Measurements from ENCODE around the gene IL22RA1. TPM values are rescaled to one million over a fixed set of nuclear protein-coding genes. Genes with fewer than 3 reads are reported as not detected.

IL22RA1 gene
- total and polyA plus RNA-seq, 9 of the 15 experiments (the other 6 are each of a cell fraction or from before 2014, with no cell fraction given): not detected

DNA sequence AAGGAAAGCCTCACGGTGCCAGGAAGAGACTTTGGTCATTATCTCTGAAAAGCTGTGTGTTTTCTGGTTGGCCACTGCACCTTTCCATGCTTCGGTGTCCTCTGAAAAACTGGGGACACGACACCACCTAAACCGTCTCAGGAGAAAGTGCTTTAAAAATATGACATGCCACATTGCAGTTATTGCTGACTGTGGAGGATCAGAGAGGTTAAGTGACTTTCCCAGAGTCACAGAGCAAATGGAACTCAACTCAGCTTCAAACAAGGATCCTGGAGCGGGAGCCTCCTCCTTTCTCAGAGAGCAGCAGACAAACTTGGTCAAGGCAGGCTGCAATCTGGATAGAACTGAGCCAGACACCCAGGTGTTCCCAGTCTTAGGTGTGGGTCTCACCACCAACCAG is 44.8 kb downstream of the IL22RA1 start (continued):
- TF ChIP-seq, protein P1, sequence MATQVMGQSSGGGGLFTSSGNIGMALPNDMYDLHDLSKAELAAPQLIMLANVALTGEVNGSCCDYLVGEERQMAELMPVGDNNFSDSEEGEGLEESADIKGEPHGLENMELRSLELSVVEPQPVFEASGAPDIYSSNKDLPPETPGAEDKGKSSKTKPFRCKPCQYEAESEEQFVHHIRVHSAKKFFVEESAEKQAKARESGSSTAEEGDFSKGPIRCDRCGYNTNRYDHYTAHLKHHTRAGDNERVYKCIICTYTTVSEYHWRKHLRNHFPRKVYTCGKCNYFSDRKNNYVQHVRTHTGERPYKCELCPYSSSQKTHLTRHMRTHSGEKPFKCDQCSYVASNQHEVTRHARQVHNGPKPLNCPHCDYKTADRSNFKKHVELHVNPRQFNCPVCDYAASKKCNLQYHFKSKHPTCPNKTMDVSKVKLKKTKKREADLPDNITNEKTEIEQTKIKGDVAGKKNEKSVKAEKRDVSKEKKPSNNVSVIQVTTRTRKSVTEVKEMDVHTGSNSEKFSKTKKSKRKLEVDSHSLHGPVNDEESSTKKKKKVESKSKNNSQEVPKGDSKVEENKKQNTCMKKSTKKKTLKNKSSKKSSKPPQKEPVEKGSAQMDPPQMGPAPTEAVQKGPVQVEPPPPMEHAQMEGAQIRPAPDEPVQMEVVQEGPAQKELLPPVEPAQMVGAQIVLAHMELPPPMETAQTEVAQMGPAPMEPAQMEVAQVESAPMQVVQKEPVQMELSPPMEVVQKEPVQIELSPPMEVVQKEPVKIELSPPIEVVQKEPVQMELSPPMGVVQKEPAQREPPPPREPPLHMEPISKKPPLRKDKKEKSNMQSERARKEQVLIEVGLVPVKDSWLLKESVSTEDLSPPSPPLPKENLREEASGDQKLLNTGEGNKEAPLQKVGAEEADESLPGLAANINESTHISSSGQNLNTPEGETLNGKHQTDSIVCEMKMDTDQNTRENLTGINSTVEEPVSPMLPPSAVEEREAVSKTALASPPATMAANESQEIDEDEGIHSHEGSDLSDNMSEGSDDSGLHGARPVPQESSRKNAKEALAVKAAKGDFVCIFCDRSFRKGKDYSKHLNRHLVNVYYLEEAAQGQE (IDR thresholded peaks at IDR 0.05; ENCODE audit: borderline replicate concordance): no peak
- TF ChIP-seq, protein P1 (CRISPR knock-in tag; IDR thresholded peaks at IDR 0.05; ENCODE audit: low read depth): no peak
- TF ChIP-seq ZFPM2 (CRISPR knock-in tag; IDR thresholded peaks at IDR 0.05) (no peak), PTBP1 (IDR thresholded peaks at IDR 0.05; ENCODE audit: low read depth, low read length) (0 out of 2 replicates have a peak, but pooled peaks have one; percentile 58), PHF21A (IDR thresholded peaks at IDR 0.05; ENCODE audit: borderline replicate concordance, low read depth) (no peak), PHB2 (IDR thresholded peaks at IDR 0.05; ENCODE audit: low read depth) (no peak), ZNF311 (CRISPR knock-in tag; IDR thresholded peaks at IDR 0.05) (no peak), ZNF778 (CRISPR knock-in tag; IDR thresholded peaks at IDR 0.05) (no peak), ZNF316 (IDR thresholded peaks at IDR 0.05) (peak; percentile 72), KHSRP (IDR thresholded peaks at IDR 0.05) (no peak), CBX2 (IDR thresholded peaks at IDR 0.05; ENCODE audit: insufficient read depth, low read length, poor library complexity, severe bottlenecking) (no peak), CREB1 (IDR thresholded peaks at IDR 0.05) (no peak), CREB1 (CRISPR knock-in tag; IDR thresholded peaks at IDR 0.05) (no peak), MCM2 (IDR thresholded peaks at IDR 0.05; ENCODE audit: low read depth) (no peak), CHD2 (IDR thresholded peaks at IDR 0.05; ENCODE audit: low read depth, low read length) (no peak), TAF1 (IDR thresholded peaks at IDR 0.05; ENCODE audit: control insufficient read depth, extremely low read depth, insufficient read depth, low read length, severe bottlenecking) (no peak), MAFG (tag; conservative IDR thresholded peaks at IDR 0.05) (peak; percentile 39; the same call in 1 of the 2 replicates), ZNF143 (CRISPR knock-in tag; IDR thresholded peaks at IDR 0.05) (no peak), ZNF253 (CRISPR knock-in tag; conservative IDR thresholded peaks at IDR 0.05) (no peak), PTTG1 (tag; IDR thresholded peaks at IDR 0.05; ENCODE audit: low read depth) (no peak)
- TF ChIP-seq, protein P2, sequence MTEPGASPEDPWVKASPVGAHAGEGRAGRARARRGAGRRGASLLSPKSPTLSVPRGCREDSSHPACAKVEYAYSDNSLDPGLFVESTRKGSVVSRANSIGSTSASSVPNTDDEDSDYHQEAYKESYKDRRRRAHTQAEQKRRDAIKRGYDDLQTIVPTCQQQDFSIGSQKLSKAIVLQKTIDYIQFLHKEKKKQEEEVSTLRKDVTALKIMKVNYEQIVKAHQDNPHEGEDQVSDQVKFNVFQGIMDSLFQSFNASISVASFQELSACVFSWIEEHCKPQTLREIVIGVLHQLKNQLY (CRISPR knock-in tag; conservative IDR thresholded peaks at IDR 0.05): no peak
- TF ChIP-seq, protein P3, sequence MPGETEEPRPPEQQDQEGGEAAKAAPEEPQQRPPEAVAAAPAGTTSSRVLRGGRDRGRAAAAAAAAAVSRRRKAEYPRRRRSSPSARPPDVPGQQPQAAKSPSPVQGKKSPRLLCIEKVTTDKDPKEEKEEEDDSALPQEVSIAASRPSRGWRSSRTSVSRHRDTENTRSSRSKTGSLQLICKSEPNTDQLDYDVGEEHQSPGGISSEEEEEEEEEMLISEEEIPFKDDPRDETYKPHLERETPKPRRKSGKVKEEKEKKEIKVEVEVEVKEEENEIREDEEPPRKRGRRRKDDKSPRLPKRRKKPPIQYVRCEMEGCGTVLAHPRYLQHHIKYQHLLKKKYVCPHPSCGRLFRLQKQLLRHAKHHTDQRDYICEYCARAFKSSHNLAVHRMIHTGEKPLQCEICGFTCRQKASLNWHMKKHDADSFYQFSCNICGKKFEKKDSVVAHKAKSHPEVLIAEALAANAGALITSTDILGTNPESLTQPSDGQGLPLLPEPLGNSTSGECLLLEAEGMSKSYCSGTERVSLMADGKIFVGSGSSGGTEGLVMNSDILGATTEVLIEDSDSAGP (CRISPR knock-in tag; IDR thresholded peaks at IDR 0.05): no peak

Measured in K562 (cell line).